ENCODE data around the gene PSMC2. TPM values are rescaled to one million over a fixed set of nuclear protein-coding genes. Genes with fewer than 3 reads are reported as not detected.

PSMC2 gene
- total and polyA plus RNA-seq, 3 donors from 2014 or later = 74.5 to 151 (median 80.9) TPM

DNA sequence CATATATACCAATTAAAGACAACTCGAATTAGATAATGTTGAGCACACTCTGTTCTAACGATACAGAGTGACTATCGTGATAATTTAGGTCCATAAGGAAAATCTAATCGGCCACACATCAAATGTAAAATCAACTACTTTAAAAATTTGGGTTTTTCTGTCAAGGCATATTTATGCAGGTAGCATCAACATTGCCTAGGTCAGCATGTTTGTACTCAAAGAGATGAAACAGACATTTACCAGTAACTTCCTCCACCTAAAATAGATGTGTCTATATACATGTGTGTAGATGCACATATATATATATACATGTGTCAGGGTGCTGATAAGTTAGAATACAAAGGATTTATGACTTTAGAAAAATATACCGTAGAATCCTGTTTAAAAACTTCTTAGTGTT, 22.0 kb downstream of the PSMC2 start:
- no peak for DNase-seq
- TF ChIP-seq CTCF (IDR thresholded peaks at IDR 0.05) (no peak), POLR2A (IDR thresholded peaks at IDR 0.05) (no peak)
- Histone ChIP-seq H3K27ac (no peak overlapping the region), H3K4me3 (no peak overlapping the region), H3K4me1 (no peaks in the 10 kb centered on the region), H3K36me3 (ENCODE audit: low read depth, missing control alignments) (no peaks in the 10 kb centered on the region), H3K27me3 (no peaks in the 10 kb centered on the region), H3K9me3 (no peaks in the 10 kb centered on the region)
- WGBS, 2 donors = 81 to 86% methylated on average over 5 of the region's 5 CpGs
- intact Hi-C loops (cut with DNase I; ENCODE audit: low total_unique reads) = no loop called here

GRCh38 chr7:103373866-103374643, 26.6 kb downstream of the PSMC2 start:
- intact Hi-C loops (cut with DNase I; ENCODE audit: low total_unique reads) = no loop called here
- no peak overlapping the region for H3K27ac ChIP-seq
- no peak for TF ChIP-seq CTCF (IDR thresholded peaks at IDR 0.05)
- TF ChIP-seq POLR2A (IDR thresholded peaks at IDR 0.05) = no peak
- no peak for DNase-seq
- no peaks in the 10 kb centered on the region for H3K9me3 ChIP-seq
- no peaks in the 10 kb centered on the region for H3K27me3 ChIP-seq
- no peak overlapping the region for H3K4me3 ChIP-seq
- WGBS, 2 donors = 56 to 62% methylated on average over 6 of the region's 6 CpGs
- no peaks in the 10 kb centered on the region for H3K4me1 ChIP-seq
- no peaks in the 10 kb centered on the region for H3K36me3 ChIP-seq (ENCODE audit: low read depth, missing control alignments)

- no peaks in the 10 kb centered on the region for H3K4me1 ChIP-seq
- H3K4me3 ChIP-seq = no peak overlapping the region
- no peak for DNase-seq
- intact Hi-C loops (cut with DNase I; ENCODE audit: low total_unique reads) = no loop called here
- H3K36me3 ChIP-seq (ENCODE audit: low read depth, missing control alignments) = no peaks in the 10 kb centered on the region
- no peak overlapping the region for H3K27ac ChIP-seq
- TF ChIP-seq POLR2A (IDR thresholded peaks at IDR 0.05) (no peak), CTCF (IDR thresholded peaks at IDR 0.05) (no peak)
- H3K9me3 ChIP-seq = no peaks in the 10 kb centered on the region
- 69 to 74% methylated on average over 3 of the region's 3 CpGs for WGBS, 2 donors
- no peaks in the 10 kb centered on the region for H3K27me3 ChIP-seq
These were observed 32.0 kb downstream of the PSMC2 start for GRCh38 chr7:103379270-103379975.

- TF ChIP-seq POLR2A (IDR thresholded peaks at IDR 0.05) = no peak
- no peak for DNase-seq
- Histone ChIP-seq H3K4me3 (no peak overlapping the region), H3K36me3 (ENCODE audit: low read depth, missing control alignments) (no peaks in the 10 kb centered on the region), H3K4me1 (no peaks in the 10 kb centered on the region), H3K27me3 (no peaks in the 10 kb centered on the region), H3K27ac (no peak overlapping the region), H3K9me3 (no peaks in the 10 kb centered on the region)
- intact Hi-C loops (cut with DNase I; ENCODE audit: low total_unique reads) = no loop called here
- 73 to 80% methylated on average over 5 of the region's 5 CpGs for WGBS, 2 donors
These were observed 33.1 kb downstream of the PSMC2 start for GRCh38 chr7:103380395-103381191.

Data from testis (tissue), 3 donors.